Measurements from ENCODE around the gene GATAD2A. TPM values are rescaled to one million over a fixed set of nuclear protein-coding genes. Genes with fewer than 3 reads are reported as not detected.
"Not testable (repeated sequence)": the region's sequence is repeated elsewhere in the genome, so short reads cannot be mapped to it uniquely, and the experiment has no call there.

GATAD2A gene
- total and polyA plus RNA-seq, 9 of the 15 experiments (the other 6 are each of a cell fraction or from before 2014, with no cell fraction given): 2.4 to 226 (median 44.2) TPM

- Histone ChIP-seq H3K9ac (ENCODE audit: insufficient read depth in 1 of 2, low read depth in 2 of 2, low read length in 2 of 2) (0 out of 4 replicates have a peak overlapping the region, but pooled peaks of 1 of the 2 experiments have one; percentile 15), H3K27ac (ENCODE audit: extremely low read depth, low read depth, low read length) (peak overlapping the region; percentile 22; the same call in 1 of the 3 replicates), H3K9me1 (ENCODE audit: control insufficient read depth, insufficient read depth, low read length) (no peaks in the 10 kb centered on the region), H3K4me2 (ENCODE audit: insufficient read depth, low read length) (no peak overlapping the region), H3K4me3 (no peak overlapping the region), H3K79me2 (ENCODE audit: control insufficient read depth, insufficient read depth, low read length) (peaks cover 97% of the 10 kb centered on the region), H3K27me3 (ENCODE audit: control insufficient read depth in 2 of 2, insufficient read depth in 2 of 2, low read length in 2 of 2) (no peaks in the 10 kb centered on the region), H4K20me1 (replicated peaks; ENCODE audit: control insufficient read depth, insufficient read depth, low read length) (peaks cover 41% of the 10 kb centered on the region), H3K9me3 (replicated peaks; ENCODE audit: control insufficient read depth, insufficient read depth, low read depth, low read length) (no peaks in the 10 kb centered on the region), H3K36me3 (ENCODE audit: control insufficient read depth, insufficient read depth, low read length) (peaks cover 54% of the 10 kb centered on the region), H2AFZ (ENCODE audit: low read depth, low read length) (no peak overlapping the region), H3K4me1 (replicated peaks in 1 of 2; ENCODE audit: control insufficient read depth in 2 of 2, insufficient read depth in 2 of 2, low read length in 2 of 2) (peaks cover 2 to 14% of the 10 kb centered on the region in 2 experiments; a peak in 3 of 5 replicates)
- TF ChIP-seq ESRRB (CRISPR knock-in tag; IDR thresholded peaks at IDR 0.05; ENCODE audit: borderline replicate concordance): no peak
- no peak for TF ChIP-seq TCF3 (CRISPR knock-in tag; IDR thresholded peaks at IDR 0.05)
- TF ChIP-seq ZNF778 (CRISPR knock-in tag; IDR thresholded peaks at IDR 0.05): no peak
- TF ChIP-seq NONO (IDR thresholded peaks at IDR 0.05; ENCODE audit: low read depth in 2 of 2, low read length in 1 of 2): no peak
- TF ChIP-seq PHF21A (IDR thresholded peaks at IDR 0.05; ENCODE audit: borderline replicate concordance, low read depth): no peak
- TF ChIP-seq E2F5 (CRISPR knock-in tag; IDR thresholded peaks at IDR 0.05): no peak
- no peak for TF ChIP-seq WHSC1 (IDR thresholded peaks at IDR 0.05; ENCODE audit: low read length)
- no peak for TF ChIP-seq MYNN (IDR thresholded peaks at IDR 0.05)
- no peak for TF ChIP-seq MYNN (CRISPR knock-in tag; IDR thresholded peaks at IDR 0.05)
- TF ChIP-seq CAMTA2 (CRISPR knock-in tag; conservative IDR thresholded peaks at IDR 0.05): no peak
- ChIA-PET CTCF (ENCODE audit: low intra/inter-chr PET ratio) (no interaction called here), POLR2A (interaction anchor here (1.3 kb wide), 1 partner anchor 11 kb away, joined by 3 read pairs; no protein-coding TSS in a partner anchor)
- intact Hi-C loops (cut with micrococcal nuclease): no loop called here
- in situ Hi-C loops (cut with MboI): no loop called here
- WGBS (ENCODE audit: insufficient coverage, low coverage, missing lambda C conversion rate): 92% methylated on average over 2 of the region's 2 CpGs
- ATAC-seq (no peak), DNase-seq (ENCODE audit: extremely low read depth in 1 of 4, low spot score in 3 of 4) (no peak), FAIRE-seq (no peak)
- BruUV-seq (replicated peaks): no TSS peak
Measured at GRCh38 chr19:19453125-19453454, 47.6 kb downstream of the GATAD2A start.

DNA sequence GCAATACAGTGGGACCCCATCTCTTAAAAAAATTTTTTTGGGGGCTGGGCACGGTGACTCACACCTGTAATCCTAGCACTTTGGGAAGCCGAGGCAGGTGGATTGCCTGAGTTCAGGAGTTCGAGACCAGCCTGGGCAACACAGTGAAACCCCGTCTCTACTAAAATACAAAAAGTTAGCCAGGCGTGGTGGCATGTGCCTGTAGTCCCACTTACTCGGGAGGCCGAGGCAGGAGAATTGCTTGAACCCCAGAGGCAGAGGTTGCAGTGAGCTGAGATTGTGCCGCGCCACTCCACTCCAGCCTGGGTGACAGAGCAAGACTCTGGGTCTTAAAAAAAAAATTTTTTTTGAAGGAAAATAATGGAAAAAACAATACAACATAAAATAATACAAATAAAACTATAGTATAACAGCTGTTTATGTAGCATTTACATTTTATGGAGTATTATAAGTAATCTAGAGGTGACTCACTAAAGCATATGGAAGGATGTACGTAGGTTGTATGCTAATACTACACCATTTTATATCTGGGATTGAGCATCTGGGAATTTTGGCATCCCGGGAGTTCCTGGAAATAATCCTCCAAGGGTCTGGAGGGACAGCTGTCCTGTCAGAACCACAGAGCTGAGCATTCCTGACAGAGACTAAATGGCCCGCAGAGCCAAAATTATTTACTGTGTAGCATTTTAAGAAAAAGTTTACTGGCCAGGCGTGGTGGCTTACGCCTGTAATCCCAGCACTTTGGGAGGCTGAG lies 49.9 kb downstream of the GATAD2A start:
- H3K4me2 ChIP-seq (ENCODE audit: insufficient read depth, low read length); H3K9me3 ChIP-seq (replicated peaks; ENCODE audit: control insufficient read depth, insufficient read depth, low read depth, low read length); H3K27ac ChIP-seq (ENCODE audit: extremely low read depth, low read depth, low read length); CTCF ChIA-PET (ENCODE audit: low intra/inter-chr PET ratio); H3K9ac ChIP-seq (ENCODE audit: insufficient read depth in 1 of 2, low read depth in 2 of 2, low read length in 2 of 2); FAIRE-seq; DNase-seq (ENCODE audit: extremely low read depth in 1 of 4, low spot score in 3 of 4); intact Hi-C loops (cut with micrococcal nuclease); H2AFZ ChIP-seq (ENCODE audit: low read depth, low read length); H3K27me3 ChIP-seq (ENCODE audit: control insufficient read depth in 2 of 2, insufficient read depth in 2 of 2, low read length in 2 of 2); in situ Hi-C loops (cut with MboI); ATAC-seq; H3K9me1 ChIP-seq (ENCODE audit: control insufficient read depth, insufficient read depth, low read length); BruUV-seq (replicated peaks); POLR2A ChIA-PET; H3K4me3 ChIP-seq: not testable (repeated sequence)
- Histone ChIP-seq H4K20me1 (replicated peaks; ENCODE audit: control insufficient read depth, insufficient read depth, low read length) (peaks cover 46% of the 10 kb centered on the region), H3K4me1 (replicated peaks in 1 of 2; ENCODE audit: control insufficient read depth in 2 of 2, insufficient read depth in 2 of 2, low read length in 2 of 2) (peaks cover 14 to 24% of the 10 kb centered on the region in 2 experiments; a peak in 4 of 5 replicates), H3K79me2 (ENCODE audit: control insufficient read depth, insufficient read depth, low read length) (peaks cover 97% of the 10 kb centered on the region), H3K36me3 (ENCODE audit: control insufficient read depth, insufficient read depth, low read length) (peaks cover 56% of the 10 kb centered on the region; the same call in 2 of the 3 replicates)
- 94% methylated on average over 14 of the region's 14 CpGs for WGBS (ENCODE audit: insufficient coverage, low coverage, missing lambda C conversion rate)
